Aorta (tissue), 5 donors: ENCODE measurements around the gene CHD5. TPM values are rescaled to one million over a fixed set of nuclear protein-coding genes. Genes with fewer than 3 reads are reported as not detected.

Experiments used
- ATAC-seq: fragments of 200-7000 bp; cut with Tn5 transposase; one replicate; pipeline ENCODE4 v1.9.1; 2022; ENCODE audit warnings: moderate library complexity; ENCODE audit not compliant: low FRiP score
- DNase-seq, 2 donors: peaks; one replicate each; pipeline ENCODE4 v3.0.0-alpha.2; 2020
- H3K27ac ChIP-seq, 2 donors: one replicate each; pipeline ENCODE4 v1.5.1; 2013; ENCODE audit warnings: low read length in 2 of 2, mild to moderate bottlenecking in 2 of 2, moderate library complexity in 2 of 2, control low read depth in 1 of 2, inconsistent platforms in 1 of 2, low read depth in 1 of 2
- H3K27me3 ChIP-seq, 2 donors: one replicate each; pipeline ENCODE4 v1.6.1; 2013; ENCODE audit warnings: control low read depth in 1 of 2, low read length in 1 of 2, mild to moderate bottlenecking in 1 of 2, moderate library complexity in 1 of 2; ENCODE audit not compliant: insufficient read depth in 2 of 2, control insufficient read depth in 1 of 2
- H3K36me3 ChIP-seq, 2 donors: one replicate each; pipeline ENCODE4 v1.6.1; 2013; ENCODE audit warnings: control low read depth in 1 of 2, low read length in 1 of 2, mild to moderate bottlenecking in 1 of 2; ENCODE audit not compliant: insufficient read depth in 2 of 2, control insufficient read depth in 1 of 2
- H3K4me1 ChIP-seq, 2 donors: one replicate each; pipeline ENCODE4 v1.6.1; 2013; ENCODE audit warnings: low read length in 2 of 2, control low read depth in 1 of 2, mild to moderate bottlenecking in 1 of 2, moderate library complexity in 1 of 2; ENCODE audit not compliant: insufficient read depth in 2 of 2, control insufficient read depth in 1 of 2
- H3K4me3 ChIP-seq, 2 donors: one replicate each; pipeline ENCODE4 v1.5.1; 2013; ENCODE audit warnings: low read length in 2 of 2, control low read depth in 1 of 2, mild to moderate bottlenecking in 1 of 2
- H3K9me3 ChIP-seq: one replicate; pipeline ENCODE4 v1.6.1; 2013; ENCODE audit warnings: mild to moderate bottlenecking, low read length; ENCODE audit not compliant: control insufficient read depth
- WGBS, 2 donors: extraction: QIAGEN DNeasy Blood & Tissue Kit; methylation state at CpG; one replicate each; pipeline ENCODE4 v1.1.7; 2013; 5-methylcytosine and 5-hydroxymethylcytosine counted together
- intact Hi-C, 2 donors: fragments of 100-400 bp; cut with DNase I; formaldehyde crosslinking; loops; one replicate each; pipeline versions ENCODE4 v1.14.2 to v1.15.0; 2022
- polyA plus RNA-seq, 2 donors: library from polyadenylated mRNA; stranded (reverse); fragments of 200-250 nt; gene quantifications; one replicate each; pipeline ENCODE4 v1.2.3, GENCODE V29; 2013
- total RNA-seq, 2 donors: library from RNA; stranded (reverse); fragmentation: NEBNext Ultra II Directional; extraction: Animal tissue kit (Norgen Biotek cat#: 25700); gene quantifications; one replicate each; pipeline ENCODE4 v1.2.1, GENCODE V29; 2021
- donor health status: healthy with polysubstance abuse.
- donor health status: Bipolar disorder and iron deficiency.
- donor health status: DM: no; HTN: no; CAD: no.
- donor health status: DM: no; HTN: no; CAD: no.
- donor health status: DM: yes; HTN: yes; CAD: no.

The CHD5 gene
- total and polyA plus RNA-seq, 4 donors, result 0.24 to 2.5 (median 0.32) TPM

- intact Hi-C loops, result no loop called here
- WGBS, 2 donors, result 89% methylated on average over 16 of the region's 16 CpGs
- Histone ChIP-seq H3K27ac (no peak overlapping the region), H3K36me3 (peaks cover 0 to 3% of the 10 kb centered on the region in 2 donors), H3K4me1 (no peaks in the 10 kb centered on the region), H3K9me3 (no peaks in the 10 kb centered on the region), H3K27me3 (no peaks in the 10 kb centered on the region), H3K4me3 (no peak overlapping the region)
- no peak for DNase-seq
- ATAC-seq, result no peak
Observed at GRCh38 chr1:6218375-6219164, 38.4 kb upstream of the CHD5 start.

GRCh38 chr1:6212193-6212959, 32.3 kb upstream of the CHD5 start:
- DNase-seq, result no peak
- no peaks in the 10 kb centered on the region for H3K36me3 ChIP-seq
- intact Hi-C loops, result no loop called here
- H3K27me3 ChIP-seq, result no peaks in the 10 kb centered on the region
- ATAC-seq, result no peak
- no peaks in the 10 kb centered on the region for H3K9me3 ChIP-seq
- no peaks in the 10 kb centered on the region for H3K4me1 ChIP-seq
- no peak overlapping the region for H3K27ac ChIP-seq
- 85 to 87% methylated on average over 20 of the region's 20 CpGs for WGBS, 2 donors
- H3K4me3 ChIP-seq, result no peak overlapping the region

GRCh38 chr1:6211731-6212130, 31.6 kb upstream of the CHD5 start:
- WGBS, 2 donors, result 90 to 91% methylated on average over 14 to 16 of the region's 16 CpGs
- no peaks in the 10 kb centered on the region for H3K27me3 ChIP-seq
- no peaks in the 10 kb centered on the region for H3K36me3 ChIP-seq
- no peak overlapping the region for H3K4me3 ChIP-seq
- DNase-seq, result no peak
- ATAC-seq, result peak; percentile 9
- no peaks in the 10 kb centered on the region for H3K4me1 ChIP-seq
- H3K9me3 ChIP-seq, result no peaks in the 10 kb centered on the region
- intact Hi-C loops, result no loop called here
- no peak overlapping the region for H3K27ac ChIP-seq

- WGBS, 2 donors, result 94 to 96% methylated on average over 29 of the region's 29 CpGs
- no peak overlapping the region for H3K27ac ChIP-seq
- no peak overlapping the region for H3K4me3 ChIP-seq
- DNase-seq, result no peak
- ATAC-seq, result no peak
- no peaks in the 10 kb centered on the region for H3K9me3 ChIP-seq
- H3K4me1 ChIP-seq, result no peaks in the 10 kb centered on the region
- intact Hi-C loops, result no loop called here
- H3K36me3 ChIP-seq, result no peaks in the 10 kb centered on the region
- H3K27me3 ChIP-seq, result no peaks in the 10 kb centered on the region
Observed at GRCh38 chr1:6210591-6211355, 30.7 kb upstream of the CHD5 start.

GRCh38 chr1:6209661-6210580, 29.8 kb upstream of the CHD5 start:
- no peak overlapping the region for H3K4me3 ChIP-seq
- WGBS, 2 donors, result 93 to 95% methylated on average over 16 to 17 of the region's 17 CpGs
- no peaks in the 10 kb centered on the region for H3K36me3 ChIP-seq
- DNase-seq (no peak), ATAC-seq (no peak)
- no peaks in the 10 kb centered on the region for H3K27me3 ChIP-seq
- intact Hi-C loops, result loop anchor here in 1 of 2 donors (10.0 kb wide), 1 partner anchor 215 kb away; the partner anchor contains the start of gene NPHP4
- H3K4me1 ChIP-seq, result no peaks in the 10 kb centered on the region
- H3K27ac ChIP-seq, result no peak overlapping the region
- no peaks in the 10 kb centered on the region for H3K9me3 ChIP-seq

- no peaks in the 10 kb centered on the region for H3K27me3 ChIP-seq
- ATAC-seq (peak; percentile 45), DNase-seq (no peak)
- no peaks in the 10 kb centered on the region for H3K36me3 ChIP-seq
- WGBS, 2 donors, result 37 to 53% methylated on average over 78 to 99 of the region's 99 CpGs
- H3K27ac ChIP-seq, result no peak overlapping the region
- H3K9me3 ChIP-seq, result no peaks in the 10 kb centered on the region
- H3K4me1 ChIP-seq, result no peaks in the 10 kb centered on the region
- H3K4me3 ChIP-seq, result no peak overlapping the region
- intact Hi-C loops, result loop anchor here in 1 of 2 donors (10.0 kb wide), 1 partner anchor 214 kb away; the partner anchor contains the start of gene NPHP4
Observed at GRCh38 chr1:6208723-6209660, 28.9 kb upstream of the CHD5 start.

GRCh38 chr1:6207921-6208320, 27.8 kb upstream of the CHD5 start:
- no peak overlapping the region for H3K4me3 ChIP-seq
- no peaks in the 10 kb centered on the region for H3K9me3 ChIP-seq
- H3K27ac ChIP-seq, result no peak overlapping the region
- ATAC-seq (no peak), DNase-seq (no peak)
- intact Hi-C loops, result loop anchor here in 1 of 2 donors (2.0 to 10.0 kb wide), 2 partner anchors 27 to 213 kb away; partner anchors contain the start of genes ICMT and NPHP4
- 94% methylated on average over 10 of the region's 10 CpGs for WGBS, 2 donors
- H3K36me3 ChIP-seq, result no peaks in the 10 kb centered on the region
- no peaks in the 10 kb centered on the region for H3K27me3 ChIP-seq
- H3K4me1 ChIP-seq, result no peaks in the 10 kb centered on the region
